Globus pallidus (tissue), 1 donor: ENCODE measurements around the gene PTPRN2.
A peak's percentile ranks its signal among the peaks of the same experiment; 100 is the strongest.
"Not testable (repeated sequence)": the region's sequence is repeated elsewhere in the genome, so short reads cannot be mapped to it uniquely, and the experiment has no call there.

Source experiments
- DNase-seq: peaks from one replicate; pipeline ENCODE4 v3.0.0-alpha.2; 2015; ENCODE audit warnings: low spot score

The PTPRN2 gene

GRCh38 chr7:158419238-158419785, 168.3 kb downstream of the PTPRN2 start:
- DNase-seq: no peak

- not testable (repeated sequence) for DNase-seq
These were observed 169.2 kb downstream of the PTPRN2 start for GRCh38 chr7:158418395-158418794.

- DNase-seq: no peak
These were observed 171.2 kb downstream of the PTPRN2 start for GRCh38 chr7:158416283-158416933.

- DNase-seq: no peak
These were observed 172.3 kb downstream of the PTPRN2 start for GRCh38 chr7:158415316-158415715.

- DNase-seq: peak; percentile 96
These were observed 173.1 kb downstream of the PTPRN2 start for GRCh38 chr7:158414486-158414961.

- no peak for DNase-seq
These were observed 173.6 kb downstream of the PTPRN2 start for GRCh38 chr7:158414002-158414401.

- no peak for DNase-seq
These were observed 176.2 kb downstream of the PTPRN2 start for GRCh38 chr7:158411232-158411950.

- no peak for DNase-seq
These were observed 176.9 kb downstream of the PTPRN2 start for GRCh38 chr7:158410720-158411119.

- no peak for DNase-seq
These were observed 177.8 kb downstream of the PTPRN2 start for GRCh38 chr7:158409816-158410330.

GRCh38 chr7:158409120-158409519, 178.5 kb downstream of the PTPRN2 start:
- DNase-seq: no peak

GRCh38 chr7:158408318-158408920, 179.2 kb downstream of the PTPRN2 start:
- DNase-seq: no peak

- DNase-seq: peak; percentile 72
These were observed 179.9 kb downstream of the PTPRN2 start for GRCh38 chr7:158407581-158408317.

GRCh38 chr7:158406801-158407200, 180.8 kb downstream of the PTPRN2 start:
- DNase-seq: no peak

- DNase-seq: no peak
These were observed 181.3 kb downstream of the PTPRN2 start for GRCh38 chr7:158406364-158406763.

- not testable (repeated sequence) for DNase-seq
These were observed 181.9 kb downstream of the PTPRN2 start for GRCh38 chr7:158405771-158406170.

- DNase-seq: no peak
These were observed 182.3 kb downstream of the PTPRN2 start for GRCh38 chr7:158405324-158405723.

GRCh38 chr7:158404031-158404761, 183.4 kb downstream of the PTPRN2 start:
- DNase-seq: no peak

GRCh38 chr7:158403013-158403821, 184.4 kb downstream of the PTPRN2 start:
- DNase-seq: no peak

- DNase-seq: no peak
These were observed 185.2 kb downstream of the PTPRN2 start for GRCh38 chr7:158402471-158402870.

- DNase-seq: no peak
These were observed 185.8 kb downstream of the PTPRN2 start for GRCh38 chr7:158401826-158402225.
